ENCODE measurements around the gene ZNF385C.

The ZNF385C gene

GRCh38 chr17:42000413-42001133 is 97.7 kb downstream of the ZNF385C start:
- no peak for DNase-seq (ENCODE audit: low read depth)
- TF ChIP-seq CTCF (conservative IDR thresholded peaks at IDR 0.05; ENCODE audit: control insufficient read depth, insufficient read depth, low read depth, low read length) = no peak
- no peak overlapping the region for H3K4me3 ChIP-seq (ENCODE audit: control insufficient read depth, low read depth, low read length)

GRCh38 chr17:41998497-41998896 is 99.8 kb downstream of the ZNF385C start:
- DNase-seq (ENCODE audit: low read depth) = no peak
- no peak overlapping the region for H3K4me3 ChIP-seq (ENCODE audit: control insufficient read depth, low read depth, low read length)
- no peak for TF ChIP-seq CTCF (conservative IDR thresholded peaks at IDR 0.05; ENCODE audit: control insufficient read depth, insufficient read depth, low read depth, low read length)

GRCh38 chr17:41996855-41997164 is 101.5 kb downstream of the ZNF385C start:
- TF ChIP-seq CTCF (conservative IDR thresholded peaks at IDR 0.05; ENCODE audit: control insufficient read depth, insufficient read depth, low read depth, low read length) = no peak

GRCh38 chr17:41992576-41992975 is 105.7 kb downstream of the ZNF385C start:
- no peak for DNase-seq (ENCODE audit: low read depth)
- no peak for TF ChIP-seq CTCF (conservative IDR thresholded peaks at IDR 0.05; ENCODE audit: control insufficient read depth, insufficient read depth, low read depth, low read length)
- H3K4me3 ChIP-seq (ENCODE audit: control insufficient read depth, low read depth, low read length) = no peak overlapping the region

More at GRCh38 chr17:41996855-41997164, 101.5 kb downstream of the ZNF385C start:
- H3K4me3 ChIP-seq (ENCODE audit: control insufficient read depth, low read depth, low read length) = no peak overlapping the region
- DNase-seq (ENCODE audit: low read depth) = no peak

DNA sequence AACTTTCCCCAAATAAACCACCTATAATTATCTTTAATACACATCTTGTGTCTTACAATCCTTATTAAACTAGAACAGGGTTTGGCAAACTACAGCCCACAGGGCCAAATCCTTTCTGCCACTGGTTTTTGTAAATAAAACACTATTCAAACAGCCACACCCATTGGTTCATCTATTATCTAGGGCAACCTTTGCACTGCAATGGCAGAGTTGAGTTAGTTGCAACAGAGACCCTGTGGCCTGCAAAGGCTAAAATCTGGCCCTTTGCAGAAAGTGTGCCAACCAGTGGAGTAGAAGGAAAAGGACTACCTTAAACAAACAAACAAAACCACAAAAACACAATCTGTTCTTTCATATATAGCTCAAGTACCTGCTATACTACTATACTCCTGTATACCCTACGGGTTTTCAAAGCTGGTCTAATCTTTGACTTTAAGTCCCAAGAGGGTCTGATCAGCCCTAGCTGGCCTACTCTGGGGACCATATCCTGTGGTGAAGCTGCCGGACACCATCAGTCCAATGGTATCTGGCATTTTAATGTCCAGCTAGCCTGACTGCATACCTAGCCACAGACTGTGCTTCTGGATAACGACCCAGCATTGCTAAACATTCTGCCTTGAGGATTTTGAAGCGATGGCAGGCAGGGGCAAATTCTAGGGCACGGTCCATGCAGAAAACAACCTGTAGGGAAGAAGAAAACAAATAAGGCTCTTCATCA is 108.4 kb downstream of the ZNF385C start:
- TF ChIP-seq CTCF (conservative IDR thresholded peaks at IDR 0.05; ENCODE audit: control insufficient read depth, insufficient read depth, low read depth, low read length) = no peak
- DNase-seq (ENCODE audit: low read depth) = no peak
- no peak overlapping the region for H3K4me3 ChIP-seq (ENCODE audit: control insufficient read depth, low read depth, low read length)

- H3K4me3 ChIP-seq (ENCODE audit: control insufficient read depth, low read depth, low read length) = no peak overlapping the region
- DNase-seq (ENCODE audit: low read depth) = no peak
- TF ChIP-seq CTCF (conservative IDR thresholded peaks at IDR 0.05; ENCODE audit: control insufficient read depth, insufficient read depth, low read depth, low read length) = no peak
These were observed 109.9 kb downstream of the ZNF385C start for GRCh38 chr17:41988418-41988817.

Data from fibroblast of mammary gland (primary cell).